Cardiac fibroblast (primary cell): ENCODE data around the gene ANKRD52.

Source experiments
- DNase-seq, 2 donors: peaks; one replicate each; pipeline versions ENCODE4 v3.0.0 to v3.0.0-alpha.2; 2010; ENCODE audit warnings: low read depth in 2 of 2
- H3K4me3 ChIP-seq, 2 donors: replicated peaks in 1 of 2; 1 replicate in 1 of 2; 2 replicates in 1 of 2; pipeline ENCODE4 v1.5.1; 2011; ENCODE audit warnings: low read depth in 2 of 2, low read length in 2 of 2, mild to moderate bottlenecking in 2 of 2, moderate library complexity in 1 of 2
- TF ChIP-seq, protein P1 (sequence below): IDR thresholded peaks from one replicate; pipeline ENCODE4 v1.5.1; 2011; ENCODE audit warnings: low read depth, mild to moderate bottlenecking, low read length, inconsistent platforms

ANKRD52 gene

DNA sequence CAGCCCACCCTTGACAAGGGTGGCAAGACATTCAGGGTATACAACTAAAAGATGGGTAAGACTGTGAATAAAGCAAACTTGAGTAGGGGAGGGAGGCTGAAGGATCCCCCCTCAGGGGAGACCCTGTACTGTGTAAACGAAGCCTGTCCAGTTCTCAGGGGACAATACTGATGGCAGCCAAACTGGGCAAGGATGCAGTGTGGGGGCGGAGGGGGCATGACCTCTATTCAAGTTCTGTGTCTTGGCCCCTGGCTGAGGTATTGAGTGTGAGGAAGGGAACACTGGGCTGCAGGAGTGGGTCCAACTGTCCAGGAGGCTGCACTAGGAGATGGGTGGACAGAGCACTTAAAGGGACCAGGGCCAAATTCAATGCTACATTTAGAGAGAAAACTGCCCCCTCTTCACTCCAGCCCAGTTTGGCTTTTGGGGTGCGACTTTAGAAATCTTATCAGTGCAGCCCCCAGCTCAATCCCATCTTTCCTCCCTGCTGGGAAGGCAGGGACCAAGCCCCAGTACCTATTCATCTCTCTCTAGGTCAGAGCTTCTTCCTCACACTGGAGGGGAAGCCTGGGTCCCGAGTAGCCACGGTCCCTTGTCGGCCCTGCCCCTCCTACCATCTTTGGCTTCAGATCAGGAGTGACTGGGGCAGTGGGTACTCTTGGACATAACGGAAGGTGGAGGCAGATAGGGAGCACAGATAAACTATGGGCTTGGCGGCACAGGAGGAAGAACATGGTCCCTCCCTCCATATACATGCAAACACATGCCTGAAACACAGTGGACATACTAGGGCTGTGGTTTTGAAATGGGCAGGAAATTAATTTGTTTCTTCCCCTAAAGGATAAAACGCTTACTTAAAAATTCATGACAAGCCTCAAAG is 16.5 kb downstream of the ANKRD52 start:
- DNase-seq = no peak
- no peak overlapping the region for H3K4me3 ChIP-seq
- TF ChIP-seq, protein P1, sequence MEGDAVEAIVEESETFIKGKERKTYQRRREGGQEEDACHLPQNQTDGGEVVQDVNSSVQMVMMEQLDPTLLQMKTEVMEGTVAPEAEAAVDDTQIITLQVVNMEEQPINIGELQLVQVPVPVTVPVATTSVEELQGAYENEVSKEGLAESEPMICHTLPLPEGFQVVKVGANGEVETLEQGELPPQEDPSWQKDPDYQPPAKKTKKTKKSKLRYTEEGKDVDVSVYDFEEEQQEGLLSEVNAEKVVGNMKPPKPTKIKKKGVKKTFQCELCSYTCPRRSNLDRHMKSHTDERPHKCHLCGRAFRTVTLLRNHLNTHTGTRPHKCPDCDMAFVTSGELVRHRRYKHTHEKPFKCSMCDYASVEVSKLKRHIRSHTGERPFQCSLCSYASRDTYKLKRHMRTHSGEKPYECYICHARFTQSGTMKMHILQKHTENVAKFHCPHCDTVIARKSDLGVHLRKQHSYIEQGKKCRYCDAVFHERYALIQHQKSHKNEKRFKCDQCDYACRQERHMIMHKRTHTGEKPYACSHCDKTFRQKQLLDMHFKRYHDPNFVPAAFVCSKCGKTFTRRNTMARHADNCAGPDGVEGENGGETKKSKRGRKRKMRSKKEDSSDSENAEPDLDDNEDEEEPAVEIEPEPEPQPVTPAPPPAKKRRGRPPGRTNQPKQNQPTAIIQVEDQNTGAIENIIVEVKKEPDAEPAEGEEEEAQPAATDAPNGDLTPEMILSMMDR = no peak

DNA sequence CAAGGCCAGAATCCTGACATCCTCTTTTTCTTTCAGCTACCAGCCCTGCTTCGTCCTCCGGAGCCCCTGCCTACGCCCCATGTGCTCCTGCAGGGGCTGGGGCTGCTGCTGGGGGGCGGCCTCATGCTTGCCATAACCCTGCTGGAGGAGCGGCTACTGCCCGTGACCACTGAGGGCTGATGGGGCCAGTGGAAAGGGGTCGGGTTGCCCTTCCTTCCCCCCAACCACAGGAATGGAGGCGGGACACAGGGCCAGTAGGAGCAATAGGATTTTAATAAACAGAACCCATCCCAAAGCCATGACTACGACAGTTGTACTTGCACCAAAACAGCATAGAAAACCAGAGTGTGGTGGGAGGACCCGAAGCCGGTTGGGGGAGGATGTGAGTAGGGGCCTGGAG is 20.6 kb downstream of the ANKRD52 start:
- TF ChIP-seq, protein P1 = no peak
- no peak for DNase-seq

DNA sequence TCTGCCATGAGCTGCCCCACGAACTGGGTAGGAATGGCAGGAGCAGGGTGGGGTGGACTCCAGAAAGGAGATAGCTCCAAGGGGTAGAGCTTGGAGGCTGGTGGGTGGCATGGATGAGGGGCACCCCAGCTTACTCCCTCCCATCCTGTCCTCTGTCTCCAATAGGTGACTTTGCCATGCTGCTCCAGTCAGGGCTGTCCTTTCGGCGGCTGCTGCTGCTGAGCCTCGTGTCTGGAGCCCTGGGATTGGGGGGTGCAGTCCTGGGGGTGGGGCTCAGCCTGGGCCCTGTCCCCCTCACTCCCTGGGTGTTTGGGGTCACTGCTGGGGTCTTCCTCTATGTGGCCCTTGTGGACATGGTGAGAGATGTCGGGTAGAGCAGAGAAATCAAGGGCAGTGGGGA is 21.2 kb downstream of the ANKRD52 start:
- TF ChIP-seq, protein P1 = no peak
- no peak for DNase-seq
- H3K4me3 ChIP-seq = no peak overlapping the region

More for the DNA sequence above, 20.6 kb downstream of the ANKRD52 start:
- H3K4me3 ChIP-seq = no peak overlapping the region

DNA sequence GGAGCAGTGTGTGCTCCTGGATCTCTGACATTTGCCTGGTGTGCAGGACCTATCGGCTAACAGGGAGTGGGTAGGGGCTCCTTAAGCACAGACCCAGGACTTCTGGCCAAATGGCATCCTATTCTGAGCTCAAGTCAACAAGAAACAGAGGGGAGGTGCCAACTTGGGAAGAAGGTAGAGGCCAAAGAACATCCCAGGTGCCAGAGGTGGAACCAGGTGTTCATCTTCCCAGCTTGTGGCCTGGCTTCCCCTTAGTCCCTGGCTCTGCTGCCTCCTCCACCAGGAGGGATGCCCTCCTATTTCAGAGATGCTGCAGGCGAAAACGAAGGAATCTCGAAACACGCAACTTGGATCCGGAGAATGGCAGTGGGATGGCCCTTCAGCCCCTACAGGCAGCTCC is 22.1 kb downstream of the ANKRD52 start:
- TF ChIP-seq, protein P1 = no peak
- no peak overlapping the region for H3K4me3 ChIP-seq
- no peak for DNase-seq

DNA sequence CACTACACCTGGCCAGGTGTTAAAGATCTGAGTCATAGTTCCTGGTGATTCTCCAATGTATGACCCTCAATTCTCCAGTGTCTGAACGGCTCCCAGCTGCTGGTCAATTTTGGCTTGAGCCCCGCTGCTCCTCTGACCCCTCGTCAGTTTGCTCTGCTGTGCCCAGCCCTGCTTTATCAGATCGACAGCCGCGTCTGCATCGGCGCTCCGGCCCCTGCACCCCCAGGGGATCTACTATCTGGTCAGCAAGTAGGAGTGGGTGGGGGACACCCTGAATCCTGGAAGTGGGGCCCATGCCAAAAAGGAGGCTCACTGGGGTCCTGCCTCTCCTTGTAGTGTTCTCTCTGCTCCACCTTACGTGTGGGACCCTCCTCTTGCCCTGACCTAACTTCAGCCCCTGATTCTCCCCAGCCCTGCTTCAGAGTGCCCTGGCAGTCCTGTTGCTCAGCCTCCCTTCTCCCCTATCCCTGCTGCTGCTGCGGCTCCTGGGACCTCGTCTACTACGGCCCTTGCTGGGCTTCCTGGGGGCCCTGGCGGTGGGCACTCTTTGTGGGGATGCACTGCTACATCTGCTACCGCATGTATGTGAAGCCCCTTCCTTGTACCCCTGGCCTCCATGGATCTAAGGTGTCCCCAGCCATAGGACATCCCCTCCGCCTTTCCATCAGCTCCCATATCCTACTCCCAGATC is 23.3 kb downstream of the ANKRD52 start:
- TF ChIP-seq, protein P1 = no peak
- DNase-seq = no peak
- no peak overlapping the region for H3K4me3 ChIP-seq

DNA sequence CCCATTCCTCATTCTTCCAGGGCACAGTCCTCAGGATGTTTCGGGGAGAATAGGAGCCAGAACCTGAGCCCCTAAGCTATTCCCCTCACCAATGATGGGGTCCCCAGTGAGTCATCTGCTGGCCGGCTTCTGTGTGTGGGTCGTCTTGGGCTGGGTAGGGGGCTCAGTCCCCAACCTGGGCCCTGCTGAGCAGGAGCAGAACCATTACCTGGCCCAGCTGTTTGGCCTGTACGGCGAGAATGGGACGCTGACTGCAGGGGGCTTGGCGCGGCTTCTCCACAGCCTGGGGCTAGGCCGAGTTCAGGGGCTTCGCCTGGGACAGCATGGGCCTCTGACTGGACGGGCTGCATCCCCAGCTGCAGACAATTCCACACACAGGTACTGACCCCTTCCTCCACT is 27.0 kb downstream of the ANKRD52 start:
- no peak overlapping the region for H3K4me3 ChIP-seq
- TF ChIP-seq, protein P1 = no peak
- DNase-seq = no peak
